Activated naive CD4-positive, alpha-beta T cell treated with anti-CD3 and anti-CD28 coated beads, Interleukin-2, amount 10 ng/mL, durations not matched to agents 7 days and 5 days (primary cell): Measurements from ENCODE around the gene EHHADH.

ENCODE experiments used
- CTCF ChIA-PET: fragments of 350-600 bp; sonication (Branson Sonifier 250); formaldehyde crosslinking; loops from one replicate; lab custom pipeline; 2021; ENCODE audit warnings: antibody characterized with exemption; lab: Charles Lee
- DNase-seq: peaks from one replicate; pipeline ENCODE4 v3.0.0-alpha.2; 2020
- H3K27ac Mint-ChIP-seq: one replicate; pipeline ENCODE4 v1.8.0; 2021; ENCODE audit warnings: mild to moderate bottlenecking, moderate library complexity, mixed read lengths
- H3K27me3 Mint-ChIP-seq: one replicate; pipeline ENCODE4 v1.8.0; 2021; ENCODE audit warnings: mild to moderate bottlenecking, mixed read lengths
- H3K36me3 Mint-ChIP-seq: one replicate; pipeline ENCODE4 v1.8.0; 2021; ENCODE audit warnings: mixed read lengths
- H3K4me1 Mint-ChIP-seq: one replicate; pipeline ENCODE4 v1.8.0; 2021; ENCODE audit warnings: mixed read lengths
- H3K4me3 Mint-ChIP-seq: one replicate; pipeline ENCODE4 v1.8.0; 2021; ENCODE audit warnings: mild to moderate bottlenecking, moderate library complexity, mixed read lengths
- H3K9me3 Mint-ChIP-seq: one replicate; pipeline ENCODE4 v1.8.0; 2021; ENCODE audit warnings: mixed read lengths

EHHADH gene

GRCh38 chr3:185153171-185153771 is 100.6 kb downstream of the EHHADH start:
- Mint-ChIP-seq H3K36me3 (no peaks in the 10 kb centered on the region), H3K27ac (no peak overlapping the region), H3K27me3 (peaks cover 18% of the 10 kb centered on the region), H3K4me3 (peak overlapping the region; percentile 78), H3K4me1 (peaks cover 5% of the 10 kb centered on the region), H3K9me3 (no peaks in the 10 kb centered on the region)
- DNase-seq = peak; percentile 22
- CTCF ChIA-PET = interaction anchor here (0.7 kb wide), 1 partner anchor 1135 kb away, joined by 3 read pairs; no protein-coding TSS in a partner anchor

- peaks cover 5% of the 10 kb centered on the region for H3K4me1 Mint-ChIP-seq
- H3K4me3 Mint-ChIP-seq = peak within 1 kb of the TSS; percentile 78
- H3K27me3 Mint-ChIP-seq = peaks cover 17% of the 10 kb centered on the region
- no peak within 1 kb of the TSS for H3K27ac Mint-ChIP-seq
- no peaks in the 10 kb centered on the region for H3K36me3 Mint-ChIP-seq
- CTCF ChIA-PET = interaction anchor here (0.7 to 1.2 kb wide), 2 partner anchors 26 to 1134 kb away, joined by 3 to 4 read pairs; no protein-coding TSS in a partner anchor
- no peaks in the 10 kb centered on the region for H3K9me3 Mint-ChIP-seq
- DNase-seq = peak; percentile 46
These were observed 101.3 kb downstream of the EHHADH start, which contains the start of gene C3orf70 for GRCh38 chr3:185152410-185153170. Gene C3orf70 (minus strand): TSS chr3:185153060. CDS start chr3:185152823, 237 bp downstream.

- no peaks in the 10 kb centered on the region for H3K9me3 Mint-ChIP-seq
- CTCF ChIA-PET = interaction anchor here (1.2 kb wide), 1 partner anchor 26 kb away, joined by 4 read pairs; no protein-coding TSS in a partner anchor
These were observed 101.9 kb downstream of the EHHADH start for GRCh38 chr3:185151964-185152409.

GRCh38 chr3:185151101-185151963 is 102.5 kb downstream of the EHHADH start:
- peaks cover 5% of the 10 kb centered on the region for H3K4me1 Mint-ChIP-seq
- peaks cover 17% of the 10 kb centered on the region for H3K27me3 Mint-ChIP-seq
- H3K36me3 Mint-ChIP-seq = no peaks in the 10 kb centered on the region
- CTCF ChIA-PET = interaction anchor here (1.2 kb wide), 1 partner anchor 27 kb away, joined by 4 read pairs; no protein-coding TSS in a partner anchor
- no peak overlapping the region for H3K27ac Mint-ChIP-seq
- H3K4me3 Mint-ChIP-seq = no peak overlapping the region
- DNase-seq = no peak
- no peaks in the 10 kb centered on the region for H3K9me3 Mint-ChIP-seq

More at GRCh38 chr3:185151964-185152409, 101.9 kb downstream of the EHHADH start:
- Mint-ChIP-seq H3K4me3 (peak overlapping the region; percentile 63), H3K27me3 (peaks cover 17% of the 10 kb centered on the region), H3K27ac (no peak overlapping the region), H3K4me1 (peaks cover 5% of the 10 kb centered on the region), H3K36me3 (no peaks in the 10 kb centered on the region)
- DNase-seq = no peak

GRCh38 chr3:185150561-185150960 is 103.3 kb downstream of the EHHADH start:
- peaks cover 17% of the 10 kb centered on the region for H3K27me3 Mint-ChIP-seq
- no peaks in the 10 kb centered on the region for H3K9me3 Mint-ChIP-seq
- no peaks in the 10 kb centered on the region for H3K36me3 Mint-ChIP-seq
- H3K4me3 Mint-ChIP-seq = no peak overlapping the region
- CTCF ChIA-PET = no interaction called here
- no peak for DNase-seq
- peaks cover 5% of the 10 kb centered on the region for H3K4me1 Mint-ChIP-seq
- no peak overlapping the region for H3K27ac Mint-ChIP-seq

GRCh38 chr3:185149591-185149990 is 104.3 kb downstream of the EHHADH start:
- CTCF ChIA-PET = no interaction called here

GRCh38 chr3:185145511-185145910 is 108.3 kb downstream of the EHHADH start:
- Mint-ChIP-seq H3K9me3 (no peaks in the 10 kb centered on the region), H3K36me3 (no peaks in the 10 kb centered on the region), H3K4me1 (no peaks in the 10 kb centered on the region), H3K27ac (no peak overlapping the region), H3K4me3 (no peak overlapping the region), H3K27me3 (peaks cover 15% of the 10 kb centered on the region)
- CTCF ChIA-PET = no interaction called here
- no peak for DNase-seq

More at GRCh38 chr3:185149591-185149990, 104.3 kb downstream of the EHHADH start:
- Mint-ChIP-seq H3K4me1 (peaks cover 5% of the 10 kb centered on the region), H3K36me3 (no peaks in the 10 kb centered on the region), H3K27ac (no peak overlapping the region), H3K4me3 (no peak overlapping the region), H3K27me3 (peaks cover 20% of the 10 kb centered on the region), H3K9me3 (no peaks in the 10 kb centered on the region)
- no peak for DNase-seq

GRCh38 chr3:185144784-185145183 is 109.1 kb downstream of the EHHADH start:
- no peaks in the 10 kb centered on the region for H3K9me3 Mint-ChIP-seq
- peaks cover 13% of the 10 kb centered on the region for H3K27me3 Mint-ChIP-seq
- no peak overlapping the region for H3K27ac Mint-ChIP-seq
- no peaks in the 10 kb centered on the region for H3K4me1 Mint-ChIP-seq
- no peaks in the 10 kb centered on the region for H3K36me3 Mint-ChIP-seq
- CTCF ChIA-PET = no interaction called here
- H3K4me3 Mint-ChIP-seq = no peak overlapping the region
- DNase-seq = no peak
